NAMALWA (cell line): ENCODE measurements around the gene SCGB2B2.
A peak's percentile ranks its signal among the peaks of the same experiment; 100 is the strongest.
"Not testable (repeated sequence)": the region's sequence is repeated elsewhere in the genome, so short reads cannot be mapped to it uniquely, and the experiment has no call there.

Experiments
- DNase-seq: peaks from one replicate; pipeline ENCODE4 v3.0.0-alpha.2; 2015; ENCODE audit warnings: low spot score

Gene SCGB2B2, protein sequence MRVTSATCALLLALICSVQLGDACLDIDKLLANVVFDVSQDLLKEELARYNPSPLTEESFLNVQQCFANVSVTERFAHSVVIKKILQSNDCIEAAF

DNA sequence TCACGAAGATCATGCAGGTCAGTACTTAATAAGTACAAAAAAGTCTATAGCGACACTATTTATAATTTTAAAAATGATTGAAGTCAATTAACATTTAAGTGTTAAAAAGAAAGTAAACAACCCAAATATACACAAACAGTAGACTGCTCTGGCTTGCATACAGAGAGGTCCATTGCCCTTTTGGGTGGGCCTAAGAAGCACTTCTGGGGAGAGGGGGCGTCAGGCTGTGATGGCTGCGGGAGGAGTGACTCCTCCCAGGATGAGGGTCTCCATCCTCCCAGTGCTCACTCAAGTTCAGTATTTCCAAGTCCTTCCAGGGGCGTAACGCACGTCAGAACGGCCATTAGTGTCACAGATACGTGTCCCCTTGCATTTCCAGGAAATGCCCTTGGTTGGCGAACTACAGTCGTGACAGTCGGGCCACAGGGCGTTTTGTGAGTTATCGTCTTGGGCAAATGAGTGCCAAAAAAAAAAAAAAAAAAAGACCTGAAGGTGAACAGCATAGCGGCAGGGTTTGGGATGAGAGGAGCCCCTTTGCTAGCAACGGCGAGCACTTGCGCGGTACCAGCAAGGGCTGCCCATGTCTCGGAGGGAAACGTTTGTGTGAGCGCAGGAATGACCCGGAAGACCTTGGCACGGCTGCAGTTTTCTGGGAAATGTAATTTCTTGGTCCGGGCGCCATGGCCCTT lies at the start of gene SCGB2B2:
TSS of gene SCGB2B2 (minus strand) at position 463 of the 689 bp plus-strand sequence. CDS start 82,596 bp downstream, outside the sequence.
- DNase-seq: no peak

DNA sequence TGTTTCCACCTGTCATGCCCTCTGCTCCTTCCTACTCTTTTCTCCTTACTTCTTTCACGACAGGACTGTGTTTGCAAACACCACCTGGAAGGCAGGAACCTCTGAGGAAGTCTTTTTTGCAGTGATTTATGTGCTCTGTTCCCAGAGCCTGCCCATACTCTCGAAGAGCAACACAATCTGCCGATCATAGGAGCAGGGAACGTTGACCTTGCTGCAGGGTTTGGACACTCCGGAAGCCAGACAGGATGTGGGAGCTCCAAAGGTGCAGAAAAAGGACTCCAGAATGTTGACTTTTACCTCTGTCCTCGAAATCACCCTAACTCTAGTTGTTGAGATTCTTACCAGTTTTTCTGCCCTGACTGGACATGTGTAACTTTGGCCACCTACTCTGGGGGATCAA lies 48.4 kb upstream of the SCGB2B2 start:
- DNase-seq: no peak

DNA sequence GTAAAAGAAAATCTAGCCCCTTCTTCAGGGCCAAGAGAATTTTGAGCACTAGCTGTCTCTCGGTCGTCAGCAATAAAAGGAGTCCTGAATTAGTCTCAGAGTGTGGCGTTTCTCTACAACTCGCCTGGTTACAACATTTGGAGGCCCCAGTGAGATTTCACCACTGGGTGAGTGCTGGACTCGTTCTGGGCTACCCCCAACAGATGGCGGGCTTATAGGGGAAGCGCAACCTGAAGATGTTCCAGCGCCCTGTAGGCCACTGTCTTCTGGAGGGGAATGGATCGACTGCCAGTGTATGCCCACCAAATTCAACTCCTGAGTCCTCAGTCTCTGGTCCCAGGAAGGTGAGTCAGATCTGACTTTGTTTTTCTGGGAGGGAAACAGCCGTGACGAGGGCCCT lies 45.4 kb upstream of the SCGB2B2 start:
- DNase-seq: no peak

DNA sequence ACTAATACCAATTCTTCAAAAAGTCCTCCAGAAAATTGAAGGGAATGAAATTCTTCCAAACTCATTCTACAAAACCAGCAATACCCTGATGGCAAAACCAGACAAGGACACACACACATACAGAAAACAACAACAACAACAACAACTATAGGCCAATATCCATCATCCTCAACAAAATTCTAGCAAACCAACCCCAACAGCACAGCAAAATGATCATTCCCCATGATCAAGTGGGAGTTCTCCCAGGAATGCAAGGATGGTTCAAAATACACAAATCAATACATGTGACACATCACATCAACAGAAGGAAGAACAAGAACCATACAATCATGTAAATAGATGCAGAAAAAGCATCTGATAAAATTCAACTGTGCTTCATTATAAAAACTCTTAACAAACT lies 38.4 kb upstream of the SCGB2B2 start:
- DNase-seq: no peak

DNA sequence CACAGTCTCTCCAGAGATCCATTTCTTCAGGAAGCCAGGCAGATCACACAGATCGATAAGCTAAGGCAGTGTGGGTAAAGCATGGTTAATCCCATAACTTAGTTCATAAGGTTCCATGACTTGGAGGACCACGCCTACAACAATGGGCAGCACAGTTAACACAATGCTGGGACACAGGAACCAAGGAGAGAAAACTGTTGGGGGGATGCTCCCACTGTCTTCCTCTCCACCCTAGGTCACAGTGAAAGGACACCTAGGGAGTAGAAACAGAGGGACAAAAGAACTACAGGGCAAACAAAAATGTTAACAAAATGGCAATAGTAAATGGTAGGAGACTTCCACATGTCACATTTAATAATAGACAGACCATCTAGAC lies 36.3 kb upstream of the SCGB2B2 start:
- no peak for DNase-seq

DNA sequence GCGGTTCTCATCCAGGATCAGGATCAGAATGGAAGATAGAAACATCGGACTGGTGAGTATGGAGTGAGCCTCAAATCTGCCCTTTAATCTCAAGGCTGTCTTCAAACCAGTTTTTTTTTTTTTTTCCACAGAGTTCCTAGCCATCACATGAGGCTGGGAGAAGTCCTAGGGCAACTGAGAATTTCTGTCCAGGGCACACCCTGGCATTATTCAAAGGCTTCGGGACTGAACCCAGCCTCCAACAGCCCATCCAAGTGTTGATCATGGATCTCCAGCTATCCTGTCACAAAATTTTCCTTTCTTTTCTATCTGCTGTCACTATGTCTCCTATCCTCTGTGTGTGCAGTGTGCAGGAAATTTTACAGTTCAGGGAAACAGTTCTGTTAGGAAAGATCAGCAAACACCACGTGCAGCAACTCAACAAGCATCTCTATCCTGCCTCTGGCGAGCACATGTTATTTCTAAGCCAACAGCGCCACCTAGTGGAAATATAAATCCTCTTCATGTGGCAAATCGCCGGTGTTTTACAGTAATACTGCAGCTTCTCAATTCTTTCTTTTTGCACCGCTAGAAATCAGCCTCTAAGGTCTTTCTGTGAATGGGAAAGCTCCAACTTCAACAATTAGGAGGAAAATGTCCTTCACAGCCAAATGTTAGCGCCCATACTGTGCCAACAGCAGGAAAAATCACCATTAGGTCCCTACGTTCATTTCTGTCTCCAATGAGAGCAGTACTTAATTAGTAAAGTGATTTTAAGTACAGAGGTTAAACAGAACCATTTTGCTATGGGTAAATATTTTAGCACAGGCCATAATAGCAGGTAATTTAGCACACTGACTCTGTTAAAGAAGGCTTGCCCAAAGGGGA lies 35.7 kb upstream of the SCGB2B2 start:
- DNase-seq: peak; percentile 85

DNA sequence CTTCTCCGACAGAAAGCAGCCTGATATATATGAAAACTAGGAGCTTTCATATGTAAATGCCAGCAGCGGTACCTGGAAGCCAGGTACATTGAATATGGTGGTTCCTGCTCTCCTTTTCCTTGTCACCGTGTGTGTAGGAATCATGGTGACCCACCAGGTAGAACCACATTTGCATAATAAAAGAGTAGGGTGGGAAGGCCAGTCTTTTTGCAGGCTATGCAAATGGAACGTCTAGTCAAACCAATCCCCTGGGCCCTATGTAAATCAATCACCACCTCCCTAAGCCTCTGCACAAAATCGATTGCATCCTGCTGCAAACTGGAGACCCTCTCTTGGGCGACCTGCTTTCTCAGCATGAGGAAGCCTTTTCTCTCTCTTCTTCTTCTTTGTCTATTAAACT lies 34.9 kb upstream of the SCGB2B2 start:
- DNase-seq: no peak

DNA sequence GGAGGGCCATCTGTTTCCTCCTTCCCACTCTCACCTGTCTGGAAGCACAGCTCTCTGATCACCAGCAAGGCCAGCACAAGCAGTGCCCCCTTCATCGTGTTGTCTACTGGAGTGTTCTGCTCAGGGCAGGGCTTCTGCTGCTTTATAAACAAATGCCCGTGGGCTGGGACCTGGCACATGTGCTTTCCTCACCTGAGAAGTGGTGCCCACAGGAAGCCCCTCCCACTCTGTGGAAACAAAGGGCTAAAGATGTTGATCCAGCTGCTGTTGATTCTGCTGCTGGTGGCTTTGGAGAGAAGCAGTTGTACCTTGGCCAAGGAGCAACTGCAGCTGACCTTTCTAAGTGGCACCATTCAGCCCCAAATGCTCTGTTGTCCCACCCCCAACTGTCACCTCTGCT lies 30.7 kb upstream of the SCGB2B2 start:
- DNase-seq: no peak

DNA sequence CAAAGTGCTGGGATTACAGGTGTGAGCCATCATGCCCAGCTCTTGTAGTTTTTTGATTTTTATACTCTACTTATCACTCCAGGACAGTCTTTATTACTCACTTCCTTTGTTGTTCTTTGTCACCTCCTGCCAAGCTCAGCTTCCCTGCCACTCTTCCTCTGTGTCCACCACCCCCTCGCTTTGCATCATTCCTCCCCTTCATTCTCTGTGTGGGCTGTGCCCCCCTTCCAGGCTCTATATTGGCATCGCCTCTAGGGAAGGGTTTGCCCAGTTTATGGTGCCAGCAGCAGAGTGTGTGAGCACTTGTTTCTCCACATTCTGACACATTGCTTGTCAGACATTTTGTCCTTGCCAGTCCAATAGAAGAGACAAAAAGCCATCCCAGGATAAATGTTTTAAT lies 15.6 kb upstream of the SCGB2B2 start:
- no peak for DNase-seq

DNA sequence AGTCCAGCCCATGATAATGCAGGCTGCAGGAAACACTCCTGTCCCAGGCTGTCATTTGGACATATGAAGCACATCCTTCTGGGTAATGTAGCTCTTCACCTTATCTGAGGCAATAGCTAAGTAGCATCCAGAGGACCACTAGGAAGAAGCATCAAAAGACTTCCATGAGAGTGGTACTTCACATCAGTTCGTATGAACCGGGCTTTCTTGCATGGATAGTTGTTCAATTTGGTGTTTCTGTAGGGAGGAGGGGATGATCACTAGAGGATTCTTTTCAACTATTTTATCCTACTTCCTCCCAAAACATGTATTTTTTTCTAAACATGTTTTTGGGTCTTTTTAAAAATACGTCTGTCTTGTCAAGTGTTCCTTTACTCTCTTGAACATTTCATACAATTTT lies 13.4 kb upstream of the SCGB2B2 start:
- DNase-seq: no peak

DNA sequence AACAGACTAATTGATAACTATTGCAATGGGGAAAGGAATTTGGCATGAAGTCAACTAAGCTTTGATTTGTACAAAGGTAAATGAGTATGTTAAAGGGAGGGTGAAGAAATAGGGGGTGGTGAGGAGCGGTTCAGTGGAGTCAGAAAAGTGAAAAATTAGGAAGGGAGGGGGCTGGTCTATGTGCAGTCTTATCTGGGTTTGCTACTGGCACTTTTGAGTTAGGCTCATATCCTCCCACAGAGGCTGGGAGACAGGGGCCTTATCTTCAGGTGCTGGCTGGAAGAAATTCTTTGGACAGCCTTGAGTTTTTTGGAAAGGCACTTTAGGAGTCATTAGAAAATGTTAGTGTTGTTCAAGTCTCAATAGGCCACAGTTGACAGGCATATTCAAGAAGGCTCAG lies 11.6 kb upstream of the SCGB2B2 start:
- no peak for DNase-seq

DNA sequence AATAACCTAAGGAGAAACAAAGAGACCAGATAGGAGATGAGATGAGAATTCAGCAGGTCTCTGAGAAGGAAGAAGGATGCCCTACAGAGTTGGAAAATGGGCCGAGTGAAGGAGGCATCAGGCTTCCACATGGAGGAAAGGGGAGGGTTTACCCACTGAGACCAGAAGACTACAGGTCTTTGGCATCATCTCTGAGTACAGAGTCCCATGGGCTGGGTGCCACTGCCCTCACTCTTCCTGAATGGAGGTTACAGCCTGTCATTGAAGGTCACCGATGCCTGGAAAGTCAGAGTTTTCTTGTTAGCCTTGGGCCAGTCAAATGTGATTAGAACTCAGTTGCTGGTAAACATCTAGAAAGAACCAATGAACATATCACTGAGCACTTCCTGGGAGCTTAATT lies 10.4 kb upstream of the SCGB2B2 start:
- no peak for DNase-seq

DNA sequence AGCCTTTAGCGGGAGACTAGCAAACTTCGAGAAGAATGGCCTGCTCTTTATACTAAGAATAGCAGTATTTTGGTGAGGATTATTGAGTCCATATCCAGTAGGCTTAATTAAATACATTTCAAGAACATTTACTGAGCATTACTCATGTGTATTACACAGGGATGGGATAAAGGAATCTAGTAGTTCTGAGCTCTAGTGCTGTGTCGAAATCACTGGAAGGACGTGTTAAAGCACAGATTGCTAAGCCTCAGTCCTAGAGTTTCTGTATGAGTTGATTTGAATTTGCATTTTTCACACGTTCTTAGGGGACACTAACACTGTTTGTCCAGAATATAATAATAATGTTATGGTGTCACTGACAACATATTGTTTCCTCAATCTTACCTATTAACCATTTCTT lies 9.5 kb upstream of the SCGB2B2 start:
- DNase-seq: no peak

DNA sequence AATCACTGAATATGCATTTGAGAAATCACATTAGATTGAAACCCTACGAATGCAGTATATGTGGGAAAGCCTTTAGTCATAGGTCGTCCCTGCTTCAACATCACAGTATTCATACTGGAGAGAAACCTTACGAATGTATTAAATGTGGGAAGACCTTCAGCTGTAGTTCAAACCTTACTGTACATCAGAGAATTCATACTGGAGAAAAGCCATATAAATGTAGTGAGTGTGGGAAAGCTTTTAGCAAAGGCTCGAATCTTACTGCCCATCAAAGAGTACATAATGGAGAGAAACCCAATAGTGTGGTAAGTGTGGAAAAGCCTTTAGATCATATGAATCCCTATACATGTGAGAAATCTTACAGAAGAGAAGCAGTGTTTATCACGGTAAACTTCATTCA lies 8.3 kb upstream of the SCGB2B2 start:
- not testable (repeated sequence) for DNase-seq

DNA sequence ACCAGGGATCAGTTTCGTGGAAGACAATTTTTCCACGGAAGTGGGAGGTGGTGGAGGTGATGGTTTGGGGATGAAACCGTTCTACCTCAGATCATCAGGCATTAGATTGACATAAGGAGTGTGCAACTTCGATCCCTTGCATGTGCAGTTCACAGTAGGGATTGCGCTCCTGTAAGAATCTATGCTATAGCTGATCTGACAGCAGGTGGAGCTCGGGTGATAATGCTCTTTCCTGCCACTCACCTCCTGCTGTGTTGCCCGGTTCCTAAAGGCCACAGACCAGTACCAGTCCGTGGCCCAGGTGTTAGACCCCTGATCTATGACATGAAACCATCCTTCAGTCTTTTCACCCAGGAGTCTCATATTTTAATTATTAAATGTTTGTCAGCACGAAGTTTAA lies 4.5 kb upstream of the SCGB2B2 start:
- DNase-seq: no peak

DNA sequence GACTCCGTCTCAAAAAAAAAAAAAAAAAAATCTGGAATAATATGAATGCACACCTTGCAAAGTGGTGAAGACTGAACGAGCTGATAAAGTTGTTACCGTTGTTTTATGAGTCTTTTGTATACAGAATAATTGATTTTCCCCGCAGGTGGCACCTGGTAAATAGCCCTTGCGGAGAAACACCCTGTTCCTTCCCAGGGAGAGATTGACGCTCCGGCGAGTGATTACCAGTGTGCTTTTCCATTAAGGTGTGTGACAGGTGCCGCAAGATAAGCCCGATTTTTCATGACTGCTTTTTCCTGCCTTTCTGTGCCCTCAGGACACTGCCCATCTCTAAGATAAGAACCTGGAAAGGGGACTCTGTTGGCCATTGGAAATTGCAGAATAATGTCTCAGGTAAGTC lies 1.5 kb upstream of the SCGB2B2 start:
- DNase-seq: no peak

DNA sequence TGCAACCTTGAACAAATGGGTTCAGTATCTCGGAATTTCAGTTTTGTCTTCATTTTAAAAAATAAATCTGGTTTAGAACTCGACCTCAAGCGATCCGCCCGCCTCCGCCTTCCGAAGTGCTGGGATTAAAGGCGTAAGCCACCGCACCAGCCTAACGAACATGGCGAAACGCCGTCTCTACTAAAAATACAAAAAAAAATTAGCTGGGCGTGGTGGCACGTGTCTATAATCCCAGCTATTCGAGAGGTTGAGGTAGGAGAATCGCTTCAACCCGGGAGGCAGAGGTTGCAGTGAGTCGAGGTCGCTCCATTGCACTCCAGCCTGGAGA lies 1.1 kb upstream of the SCGB2B2 start:
- DNase-seq: no peak

DNA sequence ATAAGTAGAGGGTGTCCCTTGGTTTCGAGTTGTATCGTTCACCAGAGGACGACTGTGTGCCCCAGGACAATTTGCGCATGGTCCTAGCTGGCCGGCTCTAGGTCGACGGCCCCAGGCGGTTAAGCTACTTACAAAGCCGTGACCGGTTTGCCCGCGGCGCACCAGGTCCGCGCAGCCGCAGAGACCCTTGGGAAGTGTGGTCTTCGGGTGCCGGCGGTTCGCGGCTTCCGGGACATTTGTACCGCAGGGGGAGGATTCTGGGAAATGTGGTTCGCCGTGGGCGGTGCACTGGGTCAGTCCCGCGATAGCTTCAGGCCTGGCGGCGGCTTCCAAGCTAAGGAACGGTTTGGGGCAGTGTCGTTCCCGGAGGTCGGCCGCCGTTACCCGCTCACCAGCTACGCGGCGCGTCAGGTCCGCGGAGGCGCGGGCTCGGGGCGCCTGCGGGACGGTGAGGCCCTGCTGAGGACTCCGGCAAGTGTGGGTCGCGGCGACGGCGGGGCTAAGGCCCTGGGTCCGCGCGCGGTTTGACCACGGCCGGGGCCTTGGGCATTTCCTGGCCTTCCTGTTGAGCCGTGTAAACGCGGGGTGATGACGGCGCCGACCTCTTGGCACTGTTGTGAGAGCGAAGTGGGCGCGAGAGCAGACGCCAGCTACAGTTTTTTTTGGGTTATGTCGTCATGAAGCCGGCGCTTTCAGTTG lies 576 bp upstream of the SCGB2B2 start, which contains the start of gene ZNF302:
TSS of gene ZNF302 (plus strand) at position 293 of the 699 bp plus-strand sequence. CDS start 1,127 bp downstream, outside the sequence.
- peak; percentile 97 for DNase-seq

DNA sequence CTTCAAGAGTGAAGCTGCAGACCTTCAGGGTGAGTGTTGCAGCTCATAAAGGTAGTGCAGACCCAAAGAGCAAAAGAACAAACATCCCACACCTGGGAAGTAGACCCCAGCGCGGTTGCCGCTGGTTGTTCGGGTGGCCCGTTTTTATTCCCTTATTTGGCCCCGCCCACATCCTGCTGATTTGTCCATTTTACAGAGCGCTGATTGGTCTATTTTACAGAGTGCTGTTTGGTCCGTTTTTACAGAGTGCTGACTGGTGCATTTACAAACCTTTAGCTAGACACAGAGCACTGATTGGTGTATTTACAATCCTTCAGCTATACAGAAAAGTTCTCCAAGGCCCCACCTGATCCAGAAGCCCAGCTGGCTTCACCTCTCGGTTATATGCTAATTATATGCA lies 1.0 kb downstream of the SCGB2B2 start:
- no peak for DNase-seq

DNA sequence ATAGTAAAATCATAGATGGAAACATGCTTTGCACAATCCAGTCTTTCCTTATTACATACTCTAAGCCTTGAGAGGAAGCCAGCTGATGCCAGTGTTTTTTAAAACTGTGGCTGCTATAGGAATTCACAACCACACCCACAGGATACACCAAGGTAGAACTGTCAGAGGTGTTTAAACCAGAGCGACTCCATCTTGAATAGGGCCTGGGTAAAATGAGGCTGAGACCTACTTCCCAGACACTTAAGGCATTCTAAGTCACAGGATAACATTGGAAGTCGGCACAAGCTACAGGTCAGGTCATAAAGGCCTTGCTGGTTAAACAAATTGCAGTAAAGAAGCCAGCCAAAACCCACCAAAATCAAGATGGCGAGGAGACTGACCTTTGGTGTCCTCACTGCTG lies 1.7 kb downstream of the SCGB2B2 start:
- no peak for DNase-seq

DNA sequence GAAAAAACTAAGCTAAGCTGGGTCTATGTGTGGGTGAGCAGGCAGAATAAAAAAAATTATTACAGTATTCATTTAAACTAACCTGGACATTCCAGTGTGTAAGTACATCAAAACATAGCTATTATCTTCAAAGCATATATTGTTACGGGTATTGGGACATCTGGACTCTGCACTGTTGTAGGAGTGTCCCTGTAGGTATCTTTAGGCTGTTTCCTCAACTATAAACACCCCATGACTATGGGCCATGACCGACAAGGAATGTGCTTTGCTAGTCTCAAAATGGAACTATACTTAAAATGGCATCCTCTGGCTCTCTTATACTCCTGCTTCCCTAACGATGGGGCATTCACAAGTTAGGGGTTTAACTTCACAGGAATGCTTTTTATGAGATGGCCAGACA lies 3.4 kb downstream of the SCGB2B2 start:
- no peak for DNase-seq

DNA sequence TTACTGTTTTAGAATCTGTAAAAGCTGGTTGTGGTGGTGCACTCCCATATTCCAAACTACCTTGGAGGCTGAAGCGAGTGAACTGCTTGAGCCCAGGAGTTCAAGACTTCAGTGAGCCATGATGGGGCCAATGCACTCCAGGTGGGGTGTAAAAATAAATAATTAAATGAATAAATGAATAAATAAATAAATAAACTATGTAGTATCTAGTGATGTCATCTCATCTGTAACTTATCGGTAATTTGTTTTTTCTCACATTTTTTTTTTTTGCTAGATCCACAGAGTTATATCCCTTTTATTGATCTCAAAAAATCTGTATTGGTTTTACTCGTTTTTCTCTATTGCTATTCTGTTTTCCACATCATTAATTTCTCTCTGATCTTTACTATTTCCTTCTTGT lies 5.0 kb downstream of the SCGB2B2 start:
- no peak for DNase-seq

DNA sequence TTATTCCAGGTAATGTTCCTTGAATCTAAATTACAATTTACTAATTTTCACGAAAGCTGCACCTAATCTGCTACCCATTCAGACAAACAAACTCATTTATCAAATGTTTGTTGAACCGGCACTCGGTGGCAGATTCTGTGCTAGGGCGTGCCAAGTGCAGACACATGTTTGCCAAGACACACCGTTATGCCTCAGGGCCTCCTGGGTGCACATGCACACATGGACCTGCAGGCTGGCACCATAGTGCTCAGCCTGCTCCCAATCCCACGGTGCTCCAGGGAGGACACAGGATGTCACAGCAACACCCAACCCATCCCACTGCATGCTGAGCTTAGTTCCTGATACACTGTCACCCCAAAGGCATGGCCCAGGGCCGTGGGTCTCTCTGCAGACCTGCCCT lies 7.7 kb downstream of the SCGB2B2 start:
- no peak for DNase-seq
